ENCODE data around the gene CTAG1B. TPM values are rescaled to one million over a fixed set of nuclear protein-coding genes. Genes with fewer than 3 reads are reported as not detected.
"Not testable (repeated sequence)": the region's sequence is repeated elsewhere in the genome, so short reads cannot be mapped to it uniquely, and the experiment has no call there.

CTAG1B gene
- total and polyA plus RNA-seq, 2 experiments from 2014 or later = not detected

- peak; percentile 1 for DNase-seq (ENCODE audit: low spot score)
- H3K9me2 ChIP-seq (replicated peaks; ENCODE audit: insufficient read depth) = no peaks in the 10 kb centered on the region
- TF ChIP-seq EZH2phosphoT487 (IDR thresholded peaks at IDR 0.05; ENCODE audit: low read depth, severe bottlenecking, unreplicated experiment) = no peak
- no peak for TF ChIP-seq CTCF (IDR thresholded peaks at IDR 0.05; ENCODE audit: poor library complexity)
- no peak for TF ChIP-seq EZH2 (IDR thresholded peaks at IDR 0.05; ENCODE audit: borderline replicate concordance)
- no peak overlapping the region for H3K4me2 ChIP-seq
- H3K9me3 ChIP-seq (ENCODE audit: low read depth) = no peaks in the 10 kb centered on the region
- no peaks in the 10 kb centered on the region for H3K4me1 ChIP-seq (ENCODE audit: insufficient read depth)
- H2AFZ ChIP-seq = no peak overlapping the region
- WGBS (ENCODE audit: low lambda C conversion rate, missing lambda C conversion rate) = 77% methylated on average over 11 of the region's 11 CpGs
- no peaks in the 10 kb centered on the region for H3K36me3 ChIP-seq (replicated peaks; ENCODE audit: insufficient read depth, low read depth)
- no peaks in the 10 kb centered on the region for H3K79me2 ChIP-seq
- no peak overlapping the region for H3K4me3 ChIP-seq
- no peaks in the 10 kb centered on the region for H4K20me1 ChIP-seq (ENCODE audit: insufficient read depth, poor library complexity, severe bottlenecking)
- no peaks in the 10 kb centered on the region for H3K27me3 ChIP-seq
- no peak overlapping the region for H3K27ac ChIP-seq
Measured at GRCh38 chrX:154655786-154656185, 36.7 kb upstream of the CTAG1B start.

DNA sequence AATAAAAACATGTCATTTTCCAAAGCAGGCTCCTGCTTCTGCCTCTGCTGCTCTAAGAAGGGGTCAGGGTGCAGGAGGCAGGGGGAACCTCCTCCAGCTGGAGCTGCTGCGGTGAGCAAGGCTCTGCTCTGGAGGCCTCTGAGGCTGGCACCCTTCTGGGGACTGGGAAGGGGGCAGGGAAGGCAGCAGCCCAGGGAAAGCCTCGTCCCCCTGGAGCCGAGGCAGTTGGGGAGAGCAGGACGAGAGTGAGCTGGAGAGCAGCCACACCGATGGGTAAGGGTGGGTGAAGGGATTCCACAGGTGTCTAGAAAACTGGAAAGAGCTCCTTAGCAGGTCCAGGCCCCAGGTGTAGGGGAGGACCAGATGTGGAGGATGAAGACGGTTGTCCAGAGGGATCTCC, 36.3 kb upstream of the CTAG1B start:
- Histone ChIP-seq H3K4me1 (ENCODE audit: insufficient read depth) (no peaks in the 10 kb centered on the region), H3K4me3 (no peak overlapping the region), H3K36me3 (replicated peaks; ENCODE audit: insufficient read depth, low read depth) (no peaks in the 10 kb centered on the region), H3K79me2 (no peaks in the 10 kb centered on the region), H3K4me2 (no peak overlapping the region), H4K20me1 (ENCODE audit: insufficient read depth, poor library complexity, severe bottlenecking) (no peaks in the 10 kb centered on the region), H3K9me2 (replicated peaks; ENCODE audit: insufficient read depth) (no peaks in the 10 kb centered on the region), H3K27me3 (no peaks in the 10 kb centered on the region), H2AFZ (no peak overlapping the region), H3K9me3 (ENCODE audit: low read depth) (no peaks in the 10 kb centered on the region), H3K27ac (no peak overlapping the region)
- peak; percentile 1 for DNase-seq (ENCODE audit: low spot score)
- 88% methylated on average over 6 of the region's 6 CpGs for WGBS (ENCODE audit: low lambda C conversion rate, missing lambda C conversion rate)
- TF ChIP-seq EZH2 (IDR thresholded peaks at IDR 0.05; ENCODE audit: borderline replicate concordance) (no peak), CTCF (IDR thresholded peaks at IDR 0.05; ENCODE audit: poor library complexity) (no peak), EZH2phosphoT487 (IDR thresholded peaks at IDR 0.05; ENCODE audit: low read depth, severe bottlenecking, unreplicated experiment) (no peak)

DNA sequence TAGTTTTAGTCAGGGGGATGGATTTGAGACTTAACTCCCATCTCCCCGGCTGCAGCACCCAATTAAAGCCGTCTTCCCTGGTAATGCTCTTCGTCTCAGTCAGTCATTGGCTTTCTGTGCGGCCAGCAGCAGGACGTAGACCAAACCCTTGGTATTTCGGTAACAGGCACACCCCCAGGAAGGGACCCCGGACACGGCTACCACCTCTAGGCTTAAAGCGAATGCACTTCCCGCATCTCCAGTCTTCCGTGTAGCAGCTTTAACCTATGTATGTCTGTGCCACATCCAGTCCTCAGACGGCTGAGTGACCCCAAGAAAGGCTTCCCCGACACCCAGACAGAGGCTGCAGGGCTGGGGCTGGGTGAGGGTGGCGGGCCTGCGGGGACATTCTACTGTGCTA, 35.8 kb upstream of the CTAG1B start:
- no peak overlapping the region for H2AFZ ChIP-seq
- no peaks in the 10 kb centered on the region for H3K27me3 ChIP-seq
- no peaks in the 10 kb centered on the region for H3K36me3 ChIP-seq (replicated peaks; ENCODE audit: insufficient read depth, low read depth)
- no peak overlapping the region for H3K4me3 ChIP-seq
- H4K20me1 ChIP-seq (ENCODE audit: insufficient read depth, poor library complexity, severe bottlenecking) = no peaks in the 10 kb centered on the region
- H3K9me3 ChIP-seq (ENCODE audit: low read depth) = no peaks in the 10 kb centered on the region
- no peak overlapping the region for H3K4me2 ChIP-seq
- DNase-seq (ENCODE audit: low spot score) = peak; percentile 1
- H3K79me2 ChIP-seq = no peaks in the 10 kb centered on the region
- no peaks in the 10 kb centered on the region for H3K4me1 ChIP-seq (ENCODE audit: insufficient read depth)
- no peak overlapping the region for H3K27ac ChIP-seq
- no peaks in the 10 kb centered on the region for H3K9me2 ChIP-seq (replicated peaks; ENCODE audit: insufficient read depth)
- WGBS (ENCODE audit: low lambda C conversion rate, missing lambda C conversion rate) = 86% methylated on average over 15 of the region's 15 CpGs
- TF ChIP-seq CTCF (IDR thresholded peaks at IDR 0.05; ENCODE audit: poor library complexity) (no peak), EZH2phosphoT487 (IDR thresholded peaks at IDR 0.05; ENCODE audit: low read depth, severe bottlenecking, unreplicated experiment) (no peak), EZH2 (IDR thresholded peaks at IDR 0.05; ENCODE audit: borderline replicate concordance) (no peak)

GRCh38 chrX:154654372-154654771, 35.3 kb upstream of the CTAG1B start:
- no peaks in the 10 kb centered on the region for H3K9me3 ChIP-seq (ENCODE audit: low read depth)
- DNase-seq (ENCODE audit: low spot score) = peak; percentile 1
- TF ChIP-seq EZH2 (IDR thresholded peaks at IDR 0.05; ENCODE audit: borderline replicate concordance) (no peak), EZH2phosphoT487 (IDR thresholded peaks at IDR 0.05; ENCODE audit: low read depth, severe bottlenecking, unreplicated experiment) (no peak), CTCF (IDR thresholded peaks at IDR 0.05; ENCODE audit: poor library complexity) (no peak)
- H3K36me3 ChIP-seq (replicated peaks; ENCODE audit: insufficient read depth, low read depth) = no peaks in the 10 kb centered on the region
- H3K4me2 ChIP-seq = no peak overlapping the region
- H2AFZ ChIP-seq = no peak overlapping the region
- H4K20me1 ChIP-seq (ENCODE audit: insufficient read depth, poor library complexity, severe bottlenecking) = no peaks in the 10 kb centered on the region
- no peaks in the 10 kb centered on the region for H3K79me2 ChIP-seq
- no peaks in the 10 kb centered on the region for H3K4me1 ChIP-seq (ENCODE audit: insufficient read depth)
- H3K27ac ChIP-seq = no peak overlapping the region
- H3K9me2 ChIP-seq (replicated peaks; ENCODE audit: insufficient read depth) = no peaks in the 10 kb centered on the region
- H3K4me3 ChIP-seq = no peak overlapping the region
- H3K27me3 ChIP-seq = no peaks in the 10 kb centered on the region
- WGBS (ENCODE audit: low lambda C conversion rate, missing lambda C conversion rate) = 92% methylated on average over 10 of the region's 10 CpGs

GRCh38 chrX:154653413-154653812, 34.3 kb upstream of the CTAG1B start, which contains the start of gene CTAG2:
Gene CTAG2 (minus strand): TSS chrX:154653579. CDS start chrX:154653515, 64 bp downstream.
- not testable (repeated sequence) for H3K79me2 ChIP-seq
- 80% methylated on average over 1 of the region's 27 CpGs for WGBS (ENCODE audit: low lambda C conversion rate, missing lambda C conversion rate)

More at GRCh38 chrX:154653413-154653812, 34.3 kb upstream of the CTAG1B start, which contains the start of gene CTAG2:
- not testable (repeated sequence) for H3K4me1 ChIP-seq (ENCODE audit: insufficient read depth); H3K27me3 ChIP-seq; DNase-seq (ENCODE audit: low spot score); H3K27ac ChIP-seq; H3K9me3 ChIP-seq (ENCODE audit: low read depth); H4K20me1 ChIP-seq (ENCODE audit: insufficient read depth, poor library complexity, severe bottlenecking); H3K9me2 ChIP-seq (replicated peaks; ENCODE audit: insufficient read depth); H3K4me2 ChIP-seq; H3K36me3 ChIP-seq (replicated peaks; ENCODE audit: insufficient read depth, low read depth); H3K4me3 ChIP-seq; H2AFZ ChIP-seq
